ENCODE results near the gene KCNN4. TPM values are rescaled to one million over a fixed set of nuclear protein-coding genes. Genes with fewer than 3 reads are reported as not detected.
"Not testable (repeated sequence)": the region's sequence is repeated elsewhere in the genome, so short reads cannot be mapped to it uniquely, and the experiment has no call there.

The KCNN4 gene
- total and polyA plus RNA-seq, 10 donors = 14.3 to 77.6 (median 22.6) TPM

DNA sequence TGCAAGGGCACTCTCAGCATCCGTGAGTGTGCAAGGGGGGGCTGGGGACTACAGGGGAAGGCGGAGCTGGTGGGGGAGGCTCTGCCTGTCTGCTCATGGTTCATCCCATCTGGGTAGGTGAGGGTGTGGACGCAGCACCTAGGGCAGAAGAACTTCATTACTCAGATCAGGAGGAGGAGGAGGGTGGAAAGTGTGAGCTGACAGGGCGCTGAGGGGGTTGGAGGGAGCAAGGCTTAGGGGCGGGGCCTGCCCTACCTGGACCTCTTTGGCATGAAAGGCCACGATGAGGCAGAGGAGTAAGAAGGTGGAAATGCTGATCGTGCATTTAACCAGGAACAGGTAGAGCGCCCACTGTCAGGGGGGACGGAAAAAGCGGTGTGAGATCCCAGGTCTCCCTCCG, 4.5 kb downstream of the KCNN4 start:
- intact Hi-C loops (cut with DNase I; ENCODE audit: low total_unique reads) = no loop called here

DNA sequence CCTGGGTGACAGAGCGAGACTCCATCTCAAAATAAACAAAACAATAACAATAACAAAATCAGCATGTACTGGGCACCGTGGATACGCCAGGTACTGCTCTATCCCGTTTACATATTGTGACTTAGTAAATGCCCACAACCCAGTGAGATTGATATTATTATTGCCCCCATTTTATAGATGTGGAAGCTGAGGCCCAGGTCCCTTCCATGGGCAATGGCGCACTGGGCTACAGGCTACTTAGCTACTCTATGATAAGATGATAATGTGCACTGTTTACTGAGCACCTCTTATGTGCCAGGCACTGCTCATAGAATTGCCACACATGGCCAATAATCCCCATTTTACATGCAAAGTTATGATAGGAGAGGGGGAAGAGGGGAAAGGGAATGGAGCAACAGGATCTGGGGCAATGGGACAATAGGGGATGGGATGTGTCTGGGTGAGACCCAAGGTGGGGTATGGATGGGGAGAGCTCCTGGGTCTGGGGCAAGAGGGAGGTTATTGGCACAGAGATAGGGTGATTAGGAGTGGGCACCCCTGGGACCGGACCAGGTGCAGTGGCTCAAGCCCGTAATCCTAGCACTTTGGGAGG, 5.4 kb downstream of the KCNN4 start:
- Histone ChIP-seq H3K27me3 (replicated peaks in 1 of 7) (peaks cover 0 to 3% (median 0%) of the 10 kb centered on the region in 7 donors), H3K4me3 (no peak overlapping the region), H3K36me3 (peaks cover 0 to 49% (median 6%) of the 10 kb centered on the region in 6 donors), H3K9me3 (no peaks in the 10 kb centered on the region), H3K4me1 (peaks cover 15 to 78% (median 58%) of the 10 kb centered on the region in 6 donors), H3K27ac (peak overlapping the region in 2 of 8 donors; percentile 81 to 87)
- TF ChIP-seq POLR2AphosphoS5 (IDR thresholded peaks at IDR 0.05) = no peak
- no peak for TF ChIP-seq POLR2A (IDR thresholded peaks at IDR 0.05)
- intact Hi-C loops (cut with DNase I; ENCODE audit: low total_unique reads) = no loop called here
- DNase-seq = no peak
- WGBS, 5 donors = 87 to 94% (median 94%) methylated on average over 7 of the region's 7 CpGs

More for the DNA sequence above, 4.5 kb downstream of the KCNN4 start:
- 63 to 71% (median 68%) methylated on average over 11 of the region's 11 CpGs for WGBS, 5 donors
- Histone ChIP-seq H3K9me3 (no peaks in the 10 kb centered on the region), H3K4me3 (peak overlapping the region in 1 of 8 donors; percentile 73), H3K36me3 (peaks cover 0 to 40% (median 1%) of the 10 kb centered on the region in 6 donors), H3K27me3 (replicated peaks in 1 of 7) (peaks cover 0 to 7% (median 0%) of the 10 kb centered on the region in 7 donors), H3K27ac (peak overlapping the region in 5 of 8 donors; percentile 9 to 87 (median 81)), H3K4me1 (peaks cover 15 to 81% (median 65%) of the 10 kb centered on the region in 6 donors)
- DNase-seq = no peak
- TF ChIP-seq POLR2AphosphoS5 (IDR thresholded peaks at IDR 0.05) = no peak
- TF ChIP-seq, protein P1, sequence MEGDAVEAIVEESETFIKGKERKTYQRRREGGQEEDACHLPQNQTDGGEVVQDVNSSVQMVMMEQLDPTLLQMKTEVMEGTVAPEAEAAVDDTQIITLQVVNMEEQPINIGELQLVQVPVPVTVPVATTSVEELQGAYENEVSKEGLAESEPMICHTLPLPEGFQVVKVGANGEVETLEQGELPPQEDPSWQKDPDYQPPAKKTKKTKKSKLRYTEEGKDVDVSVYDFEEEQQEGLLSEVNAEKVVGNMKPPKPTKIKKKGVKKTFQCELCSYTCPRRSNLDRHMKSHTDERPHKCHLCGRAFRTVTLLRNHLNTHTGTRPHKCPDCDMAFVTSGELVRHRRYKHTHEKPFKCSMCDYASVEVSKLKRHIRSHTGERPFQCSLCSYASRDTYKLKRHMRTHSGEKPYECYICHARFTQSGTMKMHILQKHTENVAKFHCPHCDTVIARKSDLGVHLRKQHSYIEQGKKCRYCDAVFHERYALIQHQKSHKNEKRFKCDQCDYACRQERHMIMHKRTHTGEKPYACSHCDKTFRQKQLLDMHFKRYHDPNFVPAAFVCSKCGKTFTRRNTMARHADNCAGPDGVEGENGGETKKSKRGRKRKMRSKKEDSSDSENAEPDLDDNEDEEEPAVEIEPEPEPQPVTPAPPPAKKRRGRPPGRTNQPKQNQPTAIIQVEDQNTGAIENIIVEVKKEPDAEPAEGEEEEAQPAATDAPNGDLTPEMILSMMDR (IDR thresholded peaks at IDR 0.05 in 8 of 11, conservative IDR thresholded peaks at IDR 0.05 in 3 of 11) = no peak
- TF ChIP-seq POLR2A (IDR thresholded peaks at IDR 0.05) = no peak

DNA sequence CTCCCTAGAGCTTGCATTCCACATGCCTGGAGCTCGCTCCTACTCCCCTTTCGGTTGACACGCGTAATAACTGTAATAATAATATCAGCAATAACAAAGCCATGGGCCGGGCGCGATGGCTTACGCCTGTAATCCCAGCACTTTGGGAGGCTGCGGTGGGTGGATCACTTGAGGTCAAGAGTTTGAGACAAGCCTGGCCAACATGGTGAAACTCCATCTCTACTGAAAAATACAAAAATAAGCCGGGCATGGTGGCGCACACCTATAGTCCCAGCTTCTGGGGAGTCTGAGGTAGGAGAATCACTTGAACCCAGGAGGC, 5.9 kb downstream of the KCNN4 start:
- Histone ChIP-seq H3K36me3 (peaks cover 0 to 54% (median 6%) of the 10 kb centered on the region in 6 donors), H3K4me1 (peaks cover 15 to 78% (median 56%) of the 10 kb centered on the region in 6 donors), H3K27ac (peak overlapping the region in 1 of 8 donors; percentile 1), H3K4me3 (peak overlapping the region in 2 of 8 donors; percentile 19 to 41)
- intact Hi-C loops (cut with DNase I; ENCODE audit: low total_unique reads); DNase-seq; H3K9me3 ChIP-seq; H3K27me3 ChIP-seq (replicated peaks in 1 of 7): not testable (repeated sequence)
- 85 to 92% (median 89%) methylated on average over 11 of the region's 11 CpGs for WGBS, 5 donors

DNA sequence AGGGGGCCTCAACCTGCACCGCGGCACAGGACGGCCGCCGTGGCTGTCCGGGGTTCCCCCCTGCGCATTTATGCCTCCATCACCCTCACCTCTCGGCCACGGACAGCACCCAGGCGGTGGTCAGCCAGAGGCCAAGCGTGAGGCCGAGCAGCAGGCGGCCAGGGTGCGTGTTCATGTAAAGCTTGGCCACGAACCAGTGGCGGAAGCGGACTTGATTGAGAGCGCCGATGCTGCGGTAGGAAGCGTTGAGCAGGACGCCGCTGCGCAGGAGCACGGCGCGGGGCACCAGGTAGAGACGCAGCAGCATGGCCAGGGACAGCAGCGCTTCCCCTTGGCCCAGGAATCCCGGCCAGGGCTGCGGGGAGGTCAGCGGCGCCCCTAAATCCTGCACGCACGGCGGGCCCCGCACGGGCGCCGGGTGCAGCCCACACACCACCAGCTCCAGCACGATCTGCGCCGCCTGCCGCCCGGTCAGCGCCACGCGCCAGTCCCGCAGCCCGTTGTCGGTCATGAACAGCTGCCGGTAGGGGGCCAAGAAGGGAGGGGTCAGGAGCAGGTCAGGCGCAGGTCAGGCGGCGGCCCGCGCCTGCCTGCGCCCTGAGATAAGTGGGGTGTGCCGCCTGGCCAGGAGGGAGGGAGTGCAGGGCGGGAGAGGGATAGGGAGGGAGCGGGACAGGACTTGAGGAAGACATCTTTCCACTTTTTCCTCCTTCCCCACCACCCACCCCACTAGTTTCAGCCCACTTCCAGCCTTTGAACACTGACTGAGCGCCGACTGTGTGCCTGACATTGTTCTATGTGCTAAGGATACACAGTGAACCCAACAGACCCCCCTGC, 6.5 kb downstream of the KCNN4 start:
- TF ChIP-seq, protein P1 (IDR thresholded peaks at IDR 0.05 in 8 of 11, conservative IDR thresholded peaks at IDR 0.05 in 3 of 11) = peak in 8 of 11 experiments; percentile 10 to 66 (median 30)
- no peak for TF ChIP-seq POLR2A (IDR thresholded peaks at IDR 0.05)
- peak in 2 of 3 donors; percentile 50 to 77 for TF ChIP-seq POLR2AphosphoS5 (IDR thresholded peaks at IDR 0.05)
- Histone ChIP-seq H3K36me3 (peaks cover 0 to 60% (median 8%) of the 10 kb centered on the region in 6 donors), H3K9me3 (no peaks in the 10 kb centered on the region), H3K27me3 (replicated peaks in 1 of 7) (peaks cover 0 to 3% (median 0%) of the 10 kb centered on the region in 7 donors), H3K27ac (peak overlapping the region in 2 of 8 donors; percentile 1 to 23), H3K4me1 (peaks cover 15 to 78% (median 50%) of the 10 kb centered on the region in 6 donors), H3K4me3 (peak overlapping the region in 2 of 8 donors; percentile 19 to 41)
- WGBS, 5 donors = 54 to 71% (median 60%) methylated on average over 28 to 63 of the region's 63 CpGs
- intact Hi-C loops (cut with DNase I; ENCODE audit: low total_unique reads) = no loop called here
- DNase-seq = peak; percentile 83

DNA sequence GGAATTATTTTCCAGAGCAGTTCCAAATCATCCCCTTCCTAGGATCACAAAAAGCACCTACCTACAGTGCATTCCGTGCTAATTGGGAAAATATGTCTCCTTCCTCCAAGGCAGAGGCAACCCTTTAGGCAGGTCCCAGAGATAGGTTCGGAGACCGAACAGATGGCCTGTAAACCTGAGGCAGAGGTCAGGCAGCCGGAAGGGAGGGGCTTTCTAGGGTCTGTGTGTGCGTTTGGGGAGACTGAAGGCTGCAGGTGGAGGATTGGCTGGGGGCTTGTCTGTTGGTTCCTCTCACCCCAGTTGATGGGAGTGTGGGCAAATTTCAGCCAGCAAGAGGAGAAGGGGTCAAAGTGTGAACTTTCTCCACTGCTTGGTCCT, 7.1 kb downstream of the KCNN4 start:
- intact Hi-C loops (cut with DNase I; ENCODE audit: low total_unique reads) = no loop called here
- TF ChIP-seq POLR2A (IDR thresholded peaks at IDR 0.05) (no peak), POLR2AphosphoS5 (IDR thresholded peaks at IDR 0.05) (no peak)
- TF ChIP-seq, protein P1 (IDR thresholded peaks at IDR 0.05 in 8 of 11, conservative IDR thresholded peaks at IDR 0.05 in 3 of 11) = no peak
- peaks cover 11 to 78% (median 44%) of the 10 kb centered on the region in 6 donors for H3K4me1 ChIP-seq

More for the DNA sequence above, 7.1 kb downstream of the KCNN4 start:
- H3K9me3 ChIP-seq = no peaks in the 10 kb centered on the region
- H3K4me3 ChIP-seq = no peak overlapping the region
- no peak overlapping the region for H3K27ac ChIP-seq
- peaks cover 0 to 66% (median 10%) of the 10 kb centered on the region in 6 donors for H3K36me3 ChIP-seq
- peaks cover 0 to 3% (median 0%) of the 10 kb centered on the region in 7 donors for H3K27me3 ChIP-seq (replicated peaks in 1 of 7)
- no peak for DNase-seq
- WGBS, 5 donors = 72 to 82% (median 80%) methylated on average over 5 of the region's 5 CpGs
